ENCODE results near the gene GPN2.
A peak's percentile ranks its signal among the peaks of the same experiment; 100 is the strongest.

The GPN2 gene

DNA sequence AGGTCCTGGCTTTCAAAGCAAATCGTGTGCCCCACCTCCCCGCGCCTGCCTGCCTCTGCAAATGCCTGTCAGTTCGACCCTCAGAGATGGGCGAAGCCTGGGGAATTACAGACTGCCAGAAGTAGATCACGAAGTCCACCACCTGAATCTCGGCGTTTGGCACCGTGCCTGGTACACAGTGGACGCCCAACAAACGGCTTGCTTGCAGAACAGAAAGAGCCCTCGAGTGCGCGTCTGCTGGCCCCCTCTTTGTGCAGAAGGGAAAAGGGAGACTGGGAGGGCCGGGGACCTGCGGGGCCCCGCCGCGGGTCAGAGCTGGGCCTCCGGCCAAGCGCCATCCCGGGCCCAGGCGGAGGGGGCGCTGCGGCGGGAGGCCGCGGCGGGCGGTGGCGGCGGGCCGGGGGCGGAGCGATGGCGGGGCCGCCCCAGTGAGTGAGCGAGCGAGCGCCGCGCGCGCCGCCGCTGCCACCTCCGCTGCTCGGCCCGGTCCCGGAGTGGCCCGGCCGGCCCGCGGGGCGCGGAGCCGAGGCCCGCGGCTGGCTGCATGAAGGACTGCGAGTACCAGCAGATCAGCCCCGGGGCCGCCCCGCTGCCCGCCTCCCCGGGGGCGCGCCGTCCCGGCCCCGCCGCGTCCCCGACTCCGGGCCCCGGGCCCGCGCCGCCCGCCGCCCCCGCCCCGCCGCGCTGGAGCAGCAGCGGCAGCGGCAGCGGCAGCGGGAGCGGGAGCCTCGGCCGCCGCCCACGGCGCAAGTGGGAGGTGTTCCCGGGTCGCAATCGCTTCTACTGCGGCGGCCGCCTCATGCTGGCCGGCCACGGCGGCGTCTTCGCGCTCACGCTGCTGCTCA is 63.6 kb downstream of the GPN2 start, which contains the start of gene ZDHHC18 (continued):
- TF ChIP-seq, protein P1, sequence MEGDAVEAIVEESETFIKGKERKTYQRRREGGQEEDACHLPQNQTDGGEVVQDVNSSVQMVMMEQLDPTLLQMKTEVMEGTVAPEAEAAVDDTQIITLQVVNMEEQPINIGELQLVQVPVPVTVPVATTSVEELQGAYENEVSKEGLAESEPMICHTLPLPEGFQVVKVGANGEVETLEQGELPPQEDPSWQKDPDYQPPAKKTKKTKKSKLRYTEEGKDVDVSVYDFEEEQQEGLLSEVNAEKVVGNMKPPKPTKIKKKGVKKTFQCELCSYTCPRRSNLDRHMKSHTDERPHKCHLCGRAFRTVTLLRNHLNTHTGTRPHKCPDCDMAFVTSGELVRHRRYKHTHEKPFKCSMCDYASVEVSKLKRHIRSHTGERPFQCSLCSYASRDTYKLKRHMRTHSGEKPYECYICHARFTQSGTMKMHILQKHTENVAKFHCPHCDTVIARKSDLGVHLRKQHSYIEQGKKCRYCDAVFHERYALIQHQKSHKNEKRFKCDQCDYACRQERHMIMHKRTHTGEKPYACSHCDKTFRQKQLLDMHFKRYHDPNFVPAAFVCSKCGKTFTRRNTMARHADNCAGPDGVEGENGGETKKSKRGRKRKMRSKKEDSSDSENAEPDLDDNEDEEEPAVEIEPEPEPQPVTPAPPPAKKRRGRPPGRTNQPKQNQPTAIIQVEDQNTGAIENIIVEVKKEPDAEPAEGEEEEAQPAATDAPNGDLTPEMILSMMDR (tag by site-specific recombination; IDR thresholded peaks at IDR 0.05): no peak
- TF ChIP-seq ZNF292 (tag by site-specific recombination; IDR thresholded peaks at IDR 0.05; ENCODE audit: borderline replicate concordance, low read depth) (no peak), ZNF610 (tag by site-specific recombination; IDR thresholded peaks at IDR 0.05; ENCODE audit: borderline replicate concordance) (no peak; the same call in 1 of the 2 replicates), ZNF76 (tag by site-specific recombination; IDR thresholded peaks at IDR 0.05; ENCODE audit: borderline replicate concordance, low read depth) (no peak), ZNF37A (tag by site-specific recombination; IDR thresholded peaks at IDR 0.05) (no peak), ZBTB8A (tag by site-specific recombination; IDR thresholded peaks at IDR 0.05) (peak; percentile 73; the same call in 1 of the 2 replicates), ZFHX2 (tag by site-specific recombination; conservative IDR thresholded peaks at IDR 0.05) (peak; percentile 63; the same call in 1 of the 2 replicates), ZNF768 (tag by site-specific recombination; IDR thresholded peaks at IDR 0.05) (no peak), GLI4 (tag by site-specific recombination; IDR thresholded peaks at IDR 0.05) (no peak), ZNF354C (tag by site-specific recombination; IDR thresholded peaks at IDR 0.05; ENCODE audit: borderline replicate concordance, low read depth) (no peak), ZNF600 (tag by site-specific recombination; IDR thresholded peaks at IDR 0.05) (peak; percentile 52; the same call in 1 of the 2 replicates), ZNF211 (tag by site-specific recombination; IDR thresholded peaks at IDR 0.05; ENCODE audit: low read depth) (no peak), ZBTB17 (tag by site-specific recombination; IDR thresholded peaks at IDR 0.05) (0 out of 2 replicates have a peak, but pooled peaks have one; percentile 61), ZNF366 (tag by site-specific recombination; conservative IDR thresholded peaks at IDR 0.05) (peak; percentile 31; the same call in 1 of the 2 replicates), ZNF433 (tag by site-specific recombination; IDR thresholded peaks at IDR 0.05; ENCODE audit: low read depth) (no peak), ZNF529 (tag by site-specific recombination; IDR thresholded peaks at IDR 0.05; ENCODE audit: insufficient replicate concordance) (no peak), ZNF184 (tag by site-specific recombination; IDR thresholded peaks at IDR 0.05) (no peak), SP3 (tag by site-specific recombination; IDR thresholded peaks at IDR 0.05) (no peak), OVOL3 (tag by site-specific recombination; IDR thresholded peaks at IDR 0.05) (no peak), ZNF664 (tag by site-specific recombination; IDR thresholded peaks at IDR 0.05) (no peak), ZNF175 (tag by site-specific recombination; IDR thresholded peaks at IDR 0.05) (no peak), PRDM1 (tag by site-specific recombination; IDR thresholded peaks at IDR 0.05) (no peak), ZNF311 (tag by site-specific recombination; IDR thresholded peaks at IDR 0.05; ENCODE audit: borderline replicate concordance) (no peak)
- TF ChIP-seq, protein P2, sequence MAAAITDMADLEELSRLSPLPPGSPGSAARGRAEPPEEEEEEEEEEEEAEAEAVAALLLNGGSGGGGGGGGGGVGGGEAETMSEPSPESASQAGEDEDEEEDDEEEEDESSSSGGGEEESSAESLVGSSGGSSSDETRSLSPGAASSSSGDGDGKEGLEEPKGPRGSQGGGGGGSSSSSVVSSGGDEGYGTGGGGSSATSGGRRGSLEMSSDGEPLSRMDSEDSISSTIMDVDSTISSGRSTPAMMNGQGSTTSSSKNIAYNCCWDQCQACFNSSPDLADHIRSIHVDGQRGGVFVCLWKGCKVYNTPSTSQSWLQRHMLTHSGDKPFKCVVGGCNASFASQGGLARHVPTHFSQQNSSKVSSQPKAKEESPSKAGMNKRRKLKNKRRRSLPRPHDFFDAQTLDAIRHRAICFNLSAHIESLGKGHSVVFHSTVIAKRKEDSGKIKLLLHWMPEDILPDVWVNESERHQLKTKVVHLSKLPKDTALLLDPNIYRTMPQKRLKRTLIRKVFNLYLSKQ (tag by site-specific recombination; IDR thresholded peaks at IDR 0.05; ENCODE audit: borderline replicate concordance): no peak
- TF ChIP-seq, protein P3, sequence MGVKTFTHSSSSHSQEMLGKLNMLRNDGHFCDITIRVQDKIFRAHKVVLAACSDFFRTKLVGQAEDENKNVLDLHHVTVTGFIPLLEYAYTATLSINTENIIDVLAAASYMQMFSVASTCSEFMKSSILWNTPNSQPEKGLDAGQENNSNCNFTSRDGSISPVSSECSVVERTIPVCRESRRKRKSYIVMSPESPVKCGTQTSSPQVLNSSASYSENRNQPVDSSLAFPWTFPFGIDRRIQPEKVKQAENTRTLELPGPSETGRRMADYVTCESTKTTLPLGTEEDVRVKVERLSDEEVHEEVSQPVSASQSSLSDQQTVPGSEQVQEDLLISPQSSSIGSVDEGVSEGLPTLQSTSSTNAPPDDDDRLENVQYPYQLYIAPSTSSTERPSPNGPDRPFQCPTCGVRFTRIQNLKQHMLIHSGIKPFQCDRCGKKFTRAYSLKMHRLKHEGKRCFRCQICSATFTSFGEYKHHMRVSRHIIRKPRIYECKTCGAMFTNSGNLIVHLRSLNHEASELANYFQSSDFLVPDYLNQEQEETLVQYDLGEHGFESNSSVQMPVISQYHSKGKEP (tag by site-specific recombination; IDR thresholded peaks at IDR 0.05): no peak
- TF ChIP-seq, protein P4, sequence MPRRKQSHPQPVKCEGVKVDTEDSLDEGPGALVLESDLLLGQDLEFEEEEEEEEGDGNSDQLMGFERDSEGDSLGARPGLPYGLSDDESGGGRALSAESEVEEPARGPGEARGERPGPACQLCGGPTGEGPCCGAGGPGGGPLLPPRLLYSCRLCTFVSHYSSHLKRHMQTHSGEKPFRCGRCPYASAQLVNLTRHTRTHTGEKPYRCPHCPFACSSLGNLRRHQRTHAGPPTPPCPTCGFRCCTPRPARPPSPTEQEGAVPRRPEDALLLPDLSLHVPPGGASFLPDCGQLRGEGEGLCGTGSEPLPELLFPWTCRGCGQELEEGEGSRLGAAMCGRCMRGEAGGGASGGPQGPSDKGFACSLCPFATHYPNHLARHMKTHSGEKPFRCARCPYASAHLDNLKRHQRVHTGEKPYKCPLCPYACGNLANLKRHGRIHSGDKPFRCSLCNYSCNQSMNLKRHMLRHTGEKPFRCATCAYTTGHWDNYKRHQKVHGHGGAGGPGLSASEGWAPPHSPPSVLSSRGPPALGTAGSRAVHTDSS (tag by site-specific recombination; IDR thresholded peaks at IDR 0.05): no peak; the same call in 1 of the 2 replicates
- TF ChIP-seq, protein P5, sequence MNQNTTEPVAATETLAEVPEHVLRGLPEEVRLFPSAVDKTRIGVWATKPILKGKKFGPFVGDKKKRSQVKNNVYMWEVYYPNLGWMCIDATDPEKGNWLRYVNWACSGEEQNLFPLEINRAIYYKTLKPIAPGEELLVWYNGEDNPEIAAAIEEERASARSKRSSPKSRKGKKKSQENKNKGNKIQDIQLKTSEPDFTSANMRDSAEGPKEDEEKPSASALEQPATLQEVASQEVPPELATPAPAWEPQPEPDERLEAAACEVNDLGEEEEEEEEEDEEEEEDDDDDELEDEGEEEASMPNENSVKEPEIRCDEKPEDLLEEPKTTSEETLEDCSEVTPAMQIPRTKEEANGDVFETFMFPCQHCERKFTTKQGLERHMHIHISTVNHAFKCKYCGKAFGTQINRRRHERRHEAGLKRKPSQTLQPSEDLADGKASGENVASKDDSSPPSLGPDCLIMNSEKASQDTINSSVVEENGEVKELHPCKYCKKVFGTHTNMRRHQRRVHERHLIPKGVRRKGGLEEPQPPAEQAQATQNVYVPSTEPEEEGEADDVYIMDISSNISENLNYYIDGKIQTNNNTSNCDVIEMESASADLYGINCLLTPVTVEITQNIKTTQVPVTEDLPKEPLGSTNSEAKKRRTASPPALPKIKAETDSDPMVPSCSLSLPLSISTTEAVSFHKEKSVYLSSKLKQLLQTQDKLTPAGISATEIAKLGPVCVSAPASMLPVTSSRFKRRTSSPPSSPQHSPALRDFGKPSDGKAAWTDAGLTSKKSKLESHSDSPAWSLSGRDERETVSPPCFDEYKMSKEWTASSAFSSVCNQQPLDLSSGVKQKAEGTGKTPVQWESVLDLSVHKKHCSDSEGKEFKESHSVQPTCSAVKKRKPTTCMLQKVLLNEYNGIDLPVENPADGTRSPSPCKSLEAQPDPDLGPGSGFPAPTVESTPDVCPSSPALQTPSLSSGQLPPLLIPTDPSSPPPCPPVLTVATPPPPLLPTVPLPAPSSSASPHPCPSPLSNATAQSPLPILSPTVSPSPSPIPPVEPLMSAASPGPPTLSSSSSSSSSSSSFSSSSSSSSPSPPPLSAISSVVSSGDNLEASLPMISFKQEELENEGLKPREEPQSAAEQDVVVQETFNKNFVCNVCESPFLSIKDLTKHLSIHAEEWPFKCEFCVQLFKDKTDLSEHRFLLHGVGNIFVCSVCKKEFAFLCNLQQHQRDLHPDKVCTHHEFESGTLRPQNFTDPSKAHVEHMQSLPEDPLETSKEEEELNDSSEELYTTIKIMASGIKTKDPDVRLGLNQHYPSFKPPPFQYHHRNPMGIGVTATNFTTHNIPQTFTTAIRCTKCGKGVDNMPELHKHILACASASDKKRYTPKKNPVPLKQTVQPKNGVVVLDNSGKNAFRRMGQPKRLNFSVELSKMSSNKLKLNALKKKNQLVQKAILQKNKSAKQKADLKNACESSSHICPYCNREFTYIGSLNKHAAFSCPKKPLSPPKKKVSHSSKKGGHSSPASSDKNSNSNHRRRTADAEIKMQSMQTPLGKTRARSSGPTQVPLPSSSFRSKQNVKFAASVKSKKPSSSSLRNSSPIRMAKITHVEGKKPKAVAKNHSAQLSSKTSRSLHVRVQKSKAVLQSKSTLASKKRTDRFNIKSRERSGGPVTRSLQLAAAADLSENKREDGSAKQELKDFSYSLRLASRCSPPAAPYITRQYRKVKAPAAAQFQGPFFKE (tag by site-specific recombination; IDR thresholded peaks at IDR 0.05; ENCODE audit: borderline replicate concordance): no peak

All from HEK293 (cell line).